ENCODE data around the gene ATOSB. TPM values are rescaled to one million over a fixed set of nuclear protein-coding genes. Genes with fewer than 3 reads are reported as not detected.

ATOSB gene
- total and polyA plus RNA-seq, 4 donors, result 2.8 to 29.8 (median 5.6) TPM

DNA sequence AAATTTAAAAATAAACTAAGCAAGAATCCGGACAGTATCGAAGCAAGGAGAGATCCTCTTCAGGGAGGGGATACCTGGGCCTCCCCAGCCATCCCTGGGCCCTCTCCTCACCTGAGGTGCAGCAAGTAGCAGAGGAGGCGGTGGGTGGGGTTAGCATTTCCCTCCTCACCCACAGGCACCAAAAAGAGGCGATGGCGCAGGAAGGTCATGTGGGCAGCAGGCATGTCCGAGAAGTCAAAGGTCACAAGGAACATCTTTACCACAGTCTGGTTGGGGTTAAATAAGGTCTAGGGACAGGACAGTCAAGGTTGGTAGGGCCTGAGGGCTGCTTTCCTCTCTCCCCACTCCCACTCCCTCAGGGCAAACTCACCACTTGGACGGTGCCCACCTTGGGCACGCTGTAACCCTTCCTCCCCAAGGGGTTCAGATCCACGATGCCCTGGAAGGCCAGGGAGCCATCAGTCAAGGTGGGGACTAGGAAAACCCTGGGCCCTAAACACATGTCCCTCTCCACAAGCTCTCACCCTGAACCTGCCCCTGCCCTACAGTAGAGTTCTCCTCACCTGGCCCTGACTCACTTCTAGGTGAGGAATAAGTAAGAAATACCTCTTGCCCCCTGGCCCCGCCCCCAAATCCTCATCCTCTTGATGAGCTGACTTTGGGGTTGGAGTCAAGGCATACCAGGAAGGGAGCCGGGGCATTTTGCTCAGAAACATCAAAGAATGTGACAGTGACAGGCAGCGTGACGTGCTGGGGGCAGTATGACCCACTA lies 9.9 kb downstream of the ATOSB start:
- Histone ChIP-seq H3K4me3 (ENCODE audit: low read depth in 1 of 3, low read length in 3 of 3) (no peak overlapping the region), H3K27me3 (ENCODE audit: control insufficient read depth in 4 of 4, insufficient read depth in 4 of 4, low read length in 3 of 4) (no peaks in the 10 kb centered on the region), H3K27ac (ENCODE audit: low read depth in 1 of 2, low read length in 2 of 2) (no peak overlapping the region), H3K36me3 (ENCODE audit: control insufficient read depth in 4 of 4, insufficient read depth in 3 of 4, low read depth in 1 of 4, low read length in 3 of 4) (peaks cover 9 to 41% (median 15%) of the 10 kb centered on the region in 4 donors), H3K9ac (ENCODE audit: low read depth in 1 of 2, low read length in 2 of 2) (no peak overlapping the region), H3K4me1 (ENCODE audit: control insufficient read depth in 4 of 4, insufficient read depth in 4 of 4, low read length in 3 of 4) (peaks cover 6 to 36% (median 28%) of the 10 kb centered on the region in 4 donors), H3K9me3 (ENCODE audit: control insufficient read depth in 4 of 4, low read length in 3 of 4) (no peaks in the 10 kb centered on the region)
- 94% methylated on average over 13 of the region's 13 CpGs for WGBS
- DNase-seq (ENCODE audit: low spot score), result no peak
- TF ChIP-seq, protein P1, sequence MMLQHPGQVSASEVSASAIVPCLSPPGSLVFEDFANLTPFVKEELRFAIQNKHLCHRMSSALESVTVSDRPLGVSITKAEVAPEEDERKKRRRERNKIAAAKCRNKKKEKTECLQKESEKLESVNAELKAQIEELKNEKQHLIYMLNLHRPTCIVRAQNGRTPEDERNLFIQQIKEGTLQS (IDR thresholded peaks at IDR 0.05), result no peak
- TF ChIP-seq RAD21 (IDR thresholded peaks at IDR 0.05) (no peak), EGR1 (IDR thresholded peaks at IDR 0.05; ENCODE audit: low read depth in 2 of 2) (no peak), FOXA1 (IDR thresholded peaks at IDR 0.05) (no peak), HNF4A (conservative IDR thresholded peaks at IDR 0.05) (no peak), HNF4G (IDR thresholded peaks at IDR 0.05) (no peak), SP1 (IDR thresholded peaks at IDR 0.05) (no peak), YY1 (IDR thresholded peaks at IDR 0.05) (no peak)
- TF ChIP-seq, protein P2, sequence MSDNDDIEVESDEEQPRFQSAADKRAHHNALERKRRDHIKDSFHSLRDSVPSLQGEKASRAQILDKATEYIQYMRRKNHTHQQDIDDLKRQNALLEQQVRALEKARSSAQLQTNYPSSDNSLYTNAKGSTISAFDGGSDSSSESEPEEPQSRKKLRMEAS (IDR thresholded peaks at IDR 0.05), result no peak
- TF ChIP-seq, protein P3, sequence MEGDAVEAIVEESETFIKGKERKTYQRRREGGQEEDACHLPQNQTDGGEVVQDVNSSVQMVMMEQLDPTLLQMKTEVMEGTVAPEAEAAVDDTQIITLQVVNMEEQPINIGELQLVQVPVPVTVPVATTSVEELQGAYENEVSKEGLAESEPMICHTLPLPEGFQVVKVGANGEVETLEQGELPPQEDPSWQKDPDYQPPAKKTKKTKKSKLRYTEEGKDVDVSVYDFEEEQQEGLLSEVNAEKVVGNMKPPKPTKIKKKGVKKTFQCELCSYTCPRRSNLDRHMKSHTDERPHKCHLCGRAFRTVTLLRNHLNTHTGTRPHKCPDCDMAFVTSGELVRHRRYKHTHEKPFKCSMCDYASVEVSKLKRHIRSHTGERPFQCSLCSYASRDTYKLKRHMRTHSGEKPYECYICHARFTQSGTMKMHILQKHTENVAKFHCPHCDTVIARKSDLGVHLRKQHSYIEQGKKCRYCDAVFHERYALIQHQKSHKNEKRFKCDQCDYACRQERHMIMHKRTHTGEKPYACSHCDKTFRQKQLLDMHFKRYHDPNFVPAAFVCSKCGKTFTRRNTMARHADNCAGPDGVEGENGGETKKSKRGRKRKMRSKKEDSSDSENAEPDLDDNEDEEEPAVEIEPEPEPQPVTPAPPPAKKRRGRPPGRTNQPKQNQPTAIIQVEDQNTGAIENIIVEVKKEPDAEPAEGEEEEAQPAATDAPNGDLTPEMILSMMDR (IDR thresholded peaks at IDR 0.05; ENCODE audit: low read depth, low read length, missing input control), result no peak
- TF ChIP-seq, protein P4, sequence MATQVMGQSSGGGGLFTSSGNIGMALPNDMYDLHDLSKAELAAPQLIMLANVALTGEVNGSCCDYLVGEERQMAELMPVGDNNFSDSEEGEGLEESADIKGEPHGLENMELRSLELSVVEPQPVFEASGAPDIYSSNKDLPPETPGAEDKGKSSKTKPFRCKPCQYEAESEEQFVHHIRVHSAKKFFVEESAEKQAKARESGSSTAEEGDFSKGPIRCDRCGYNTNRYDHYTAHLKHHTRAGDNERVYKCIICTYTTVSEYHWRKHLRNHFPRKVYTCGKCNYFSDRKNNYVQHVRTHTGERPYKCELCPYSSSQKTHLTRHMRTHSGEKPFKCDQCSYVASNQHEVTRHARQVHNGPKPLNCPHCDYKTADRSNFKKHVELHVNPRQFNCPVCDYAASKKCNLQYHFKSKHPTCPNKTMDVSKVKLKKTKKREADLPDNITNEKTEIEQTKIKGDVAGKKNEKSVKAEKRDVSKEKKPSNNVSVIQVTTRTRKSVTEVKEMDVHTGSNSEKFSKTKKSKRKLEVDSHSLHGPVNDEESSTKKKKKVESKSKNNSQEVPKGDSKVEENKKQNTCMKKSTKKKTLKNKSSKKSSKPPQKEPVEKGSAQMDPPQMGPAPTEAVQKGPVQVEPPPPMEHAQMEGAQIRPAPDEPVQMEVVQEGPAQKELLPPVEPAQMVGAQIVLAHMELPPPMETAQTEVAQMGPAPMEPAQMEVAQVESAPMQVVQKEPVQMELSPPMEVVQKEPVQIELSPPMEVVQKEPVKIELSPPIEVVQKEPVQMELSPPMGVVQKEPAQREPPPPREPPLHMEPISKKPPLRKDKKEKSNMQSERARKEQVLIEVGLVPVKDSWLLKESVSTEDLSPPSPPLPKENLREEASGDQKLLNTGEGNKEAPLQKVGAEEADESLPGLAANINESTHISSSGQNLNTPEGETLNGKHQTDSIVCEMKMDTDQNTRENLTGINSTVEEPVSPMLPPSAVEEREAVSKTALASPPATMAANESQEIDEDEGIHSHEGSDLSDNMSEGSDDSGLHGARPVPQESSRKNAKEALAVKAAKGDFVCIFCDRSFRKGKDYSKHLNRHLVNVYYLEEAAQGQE (IDR thresholded peaks at IDR 0.05), result no peak
- TF ChIP-seq, protein P5, sequence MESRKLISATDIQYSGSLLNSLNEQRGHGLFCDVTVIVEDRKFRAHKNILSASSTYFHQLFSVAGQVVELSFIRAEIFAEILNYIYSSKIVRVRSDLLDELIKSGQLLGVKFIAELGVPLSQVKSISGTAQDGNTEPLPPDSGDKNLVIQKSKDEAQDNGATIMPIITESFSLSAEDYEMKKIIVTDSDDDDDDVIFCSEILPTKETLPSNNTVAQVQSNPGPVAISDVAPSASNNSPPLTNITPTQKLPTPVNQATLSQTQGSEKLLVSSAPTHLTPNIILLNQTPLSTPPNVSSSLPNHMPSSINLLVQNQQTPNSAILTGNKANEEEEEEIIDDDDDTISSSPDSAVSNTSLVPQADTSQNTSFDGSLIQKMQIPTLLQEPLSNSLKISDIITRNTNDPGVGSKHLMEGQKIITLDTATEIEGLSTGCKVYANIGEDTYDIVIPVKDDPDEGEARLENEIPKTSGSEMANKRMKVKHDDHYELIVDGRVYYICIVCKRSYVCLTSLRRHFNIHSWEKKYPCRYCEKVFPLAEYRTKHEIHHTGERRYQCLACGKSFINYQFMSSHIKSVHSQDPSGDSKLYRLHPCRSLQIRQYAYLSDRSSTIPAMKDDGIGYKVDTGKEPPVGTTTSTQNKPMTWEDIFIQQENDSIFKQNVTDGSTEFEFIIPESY (IDR thresholded peaks at IDR 0.05), result no peak

DNA sequence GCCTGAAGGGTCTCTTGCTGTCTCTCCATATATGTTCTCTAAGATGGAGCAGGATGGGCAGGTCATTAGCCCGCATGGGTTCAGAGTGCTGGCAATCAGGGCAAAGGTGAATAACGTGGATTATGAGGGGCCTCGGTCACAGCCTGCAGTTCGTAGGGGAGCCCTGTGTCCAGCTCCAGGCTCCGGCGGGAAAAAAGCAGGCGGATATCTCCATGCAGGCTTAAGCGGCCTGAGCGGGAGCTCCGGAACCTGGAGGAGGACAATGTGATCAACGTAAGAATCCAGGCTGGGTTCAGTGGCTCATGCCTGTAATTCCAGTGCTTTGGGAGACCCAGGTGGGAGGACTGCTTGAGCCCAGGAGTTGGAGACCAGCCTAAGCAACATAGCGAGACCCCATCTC lies 10.5 kb downstream of the ATOSB start:
- Histone ChIP-seq H3K36me3 (ENCODE audit: control insufficient read depth in 4 of 4, insufficient read depth in 3 of 4, low read depth in 1 of 4, low read length in 3 of 4) (peaks cover 12 to 48% (median 21%) of the 10 kb centered on the region in 4 donors), H3K27ac (ENCODE audit: low read depth in 1 of 2, low read length in 2 of 2) (no peak overlapping the region), H3K4me3 (ENCODE audit: low read depth in 1 of 3, low read length in 3 of 3) (no peak overlapping the region), H3K9ac (ENCODE audit: low read depth in 1 of 2, low read length in 2 of 2) (no peak overlapping the region), H3K27me3 (ENCODE audit: control insufficient read depth in 4 of 4, insufficient read depth in 4 of 4, low read length in 3 of 4) (no peaks in the 10 kb centered on the region), H3K9me3 (ENCODE audit: control insufficient read depth in 4 of 4, low read length in 3 of 4) (no peaks in the 10 kb centered on the region), H3K4me1 (ENCODE audit: control insufficient read depth in 4 of 4, insufficient read depth in 4 of 4, low read length in 3 of 4) (peaks cover 2 to 30% (median 22%) of the 10 kb centered on the region in 4 donors)
- 92% methylated on average over 12 of the region's 12 CpGs for WGBS
- DNase-seq (ENCODE audit: low spot score), result no peak
- TF ChIP-seq, protein P4 (IDR thresholded peaks at IDR 0.05), result no peak
- TF ChIP-seq FOXA1 (IDR thresholded peaks at IDR 0.05) (no peak), YY1 (IDR thresholded peaks at IDR 0.05) (no peak), HNF4G (IDR thresholded peaks at IDR 0.05) (no peak), TAF1 (conservative IDR thresholded peaks at IDR 0.05) (no peak), HNF4A (conservative IDR thresholded peaks at IDR 0.05) (no peak), FOXA2 (IDR thresholded peaks at IDR 0.05) (no peak), EGR1 (IDR thresholded peaks at IDR 0.05; ENCODE audit: low read depth in 2 of 2) (no peak), RAD21 (IDR thresholded peaks at IDR 0.05) (no peak), GABPA (IDR thresholded peaks at IDR 0.05 in 1 of 2, conservative IDR thresholded peaks at IDR 0.05 in 1 of 2) (no peak), SP1 (IDR thresholded peaks at IDR 0.05) (no peak)
- TF ChIP-seq, protein P1 (IDR thresholded peaks at IDR 0.05), result no peak
- TF ChIP-seq, protein P5 (IDR thresholded peaks at IDR 0.05), result no peak

Measured in liver (tissue), 9 donors.